ENCODE measurements around the gene EXOC4. TPM values are rescaled to one million over a fixed set of nuclear protein-coding genes. Genes with fewer than 3 reads are reported as not detected.

The EXOC4 gene
- total and polyA plus RNA-seq, 2 donors (not counting 1 experiment from before 2014, with no cell fraction given): 79.6 to 158 TPM

- no peaks in the 10 kb centered on the region for H3K36me3 ChIP-seq (ENCODE audit: control insufficient read depth, insufficient read depth, low read length)
- no peak overlapping the region for H3K4me3 ChIP-seq (replicated peaks in 1 of 4; ENCODE audit: control extremely low read depth in 1 of 4, insufficient read depth in 1 of 4, low read depth in 3 of 4, low read length in 4 of 4)
- H3K79me2 ChIP-seq (ENCODE audit: control insufficient read depth, insufficient read depth, low read length): no peaks in the 10 kb centered on the region
- H4K20me1 ChIP-seq (ENCODE audit: control insufficient read depth, extremely low read depth, insufficient read depth, low read length): no peaks in the 10 kb centered on the region
- H3K4me1 ChIP-seq (ENCODE audit: control insufficient read depth, extremely low read depth, insufficient read depth, low read length): peaks cover 23% of the 10 kb centered on the region
- DNase-seq (ENCODE audit: low read depth in 2 of 2): peak; percentile 85
- no peak for TF ChIP-seq CTCF (conservative IDR thresholded peaks at IDR 0.05 in 1 of 2, IDR thresholded peaks at IDR 0.05 in 1 of 2; ENCODE audit: low read depth in 1 of 2, low read length in 2 of 2)
- no peak for TF ChIP-seq EZH2 (IDR thresholded peaks at IDR 0.05; ENCODE audit: low read length, missing control alignments)
- H3K4me2 ChIP-seq (ENCODE audit: extremely low read depth, insufficient read depth, low read length): peak overlapping the region; percentile 36
- H2AFZ ChIP-seq (ENCODE audit: low read length): no peak overlapping the region
- no peaks in the 10 kb centered on the region for H3K9me3 ChIP-seq (ENCODE audit: control insufficient read depth, insufficient read depth, low read depth, low read length)
- no peaks in the 10 kb centered on the region for H3K27me3 ChIP-seq (ENCODE audit: control insufficient read depth, insufficient read depth, low read length)
- H3K9ac ChIP-seq (ENCODE audit: insufficient read depth, low read length): no peak overlapping the region
- peak overlapping the region; percentile 68 for H3K27ac ChIP-seq (ENCODE audit: insufficient read depth, low read length)
Observed at GRCh38 chr7:133582766-133583523, 330.1 kb downstream of the EXOC4 start.

GRCh38 chr7:133583545-133584171 lies 330.8 kb downstream of the EXOC4 start:
- no peak overlapping the region for H3K4me2 ChIP-seq (ENCODE audit: extremely low read depth, insufficient read depth, low read length)
- no peaks in the 10 kb centered on the region for H3K79me2 ChIP-seq (ENCODE audit: control insufficient read depth, insufficient read depth, low read length)
- no peak for DNase-seq (ENCODE audit: low read depth in 2 of 2)
- no peaks in the 10 kb centered on the region for H3K36me3 ChIP-seq (ENCODE audit: control insufficient read depth, insufficient read depth, low read length)
- no peaks in the 10 kb centered on the region for H3K27me3 ChIP-seq (ENCODE audit: control insufficient read depth, insufficient read depth, low read length)
- no peak overlapping the region for H2AFZ ChIP-seq (ENCODE audit: low read length)
- H4K20me1 ChIP-seq (ENCODE audit: control insufficient read depth, extremely low read depth, insufficient read depth, low read length): no peaks in the 10 kb centered on the region
- H3K4me3 ChIP-seq (replicated peaks in 1 of 4; ENCODE audit: control extremely low read depth in 1 of 4, insufficient read depth in 1 of 4, low read depth in 3 of 4, low read length in 4 of 4): no peak overlapping the region
- no peak overlapping the region for H3K9ac ChIP-seq (ENCODE audit: insufficient read depth, low read length)
- peaks cover 23% of the 10 kb centered on the region for H3K4me1 ChIP-seq (ENCODE audit: control insufficient read depth, extremely low read depth, insufficient read depth, low read length)
- H3K27ac ChIP-seq (ENCODE audit: insufficient read depth, low read length): peak overlapping the region; percentile 68
- TF ChIP-seq CTCF (conservative IDR thresholded peaks at IDR 0.05 in 1 of 2, IDR thresholded peaks at IDR 0.05 in 1 of 2; ENCODE audit: low read depth in 1 of 2, low read length in 2 of 2) (no peak), EZH2 (IDR thresholded peaks at IDR 0.05; ENCODE audit: low read length, missing control alignments) (no peak)
- H3K9me3 ChIP-seq (ENCODE audit: control insufficient read depth, insufficient read depth, low read depth, low read length): no peaks in the 10 kb centered on the region

- no peaks in the 10 kb centered on the region for H3K36me3 ChIP-seq (ENCODE audit: control insufficient read depth, insufficient read depth, low read length)
- H3K4me1 ChIP-seq (ENCODE audit: control insufficient read depth, extremely low read depth, insufficient read depth, low read length): peaks cover 23% of the 10 kb centered on the region
- no peak overlapping the region for H3K4me2 ChIP-seq (ENCODE audit: extremely low read depth, insufficient read depth, low read length)
- no peaks in the 10 kb centered on the region for H3K27me3 ChIP-seq (ENCODE audit: control insufficient read depth, insufficient read depth, low read length)
- no peak overlapping the region for H3K9ac ChIP-seq (ENCODE audit: insufficient read depth, low read length)
- TF ChIP-seq CTCF (conservative IDR thresholded peaks at IDR 0.05 in 1 of 2, IDR thresholded peaks at IDR 0.05 in 1 of 2; ENCODE audit: low read depth in 1 of 2, low read length in 2 of 2) (no peak), EZH2 (IDR thresholded peaks at IDR 0.05; ENCODE audit: low read length, missing control alignments) (no peak)
- no peak overlapping the region for H3K4me3 ChIP-seq (replicated peaks in 1 of 4; ENCODE audit: control extremely low read depth in 1 of 4, insufficient read depth in 1 of 4, low read depth in 3 of 4, low read length in 4 of 4)
- H3K27ac ChIP-seq (ENCODE audit: insufficient read depth, low read length): no peak overlapping the region
- H2AFZ ChIP-seq (ENCODE audit: low read length): no peak overlapping the region
- no peaks in the 10 kb centered on the region for H4K20me1 ChIP-seq (ENCODE audit: control insufficient read depth, extremely low read depth, insufficient read depth, low read length)
- no peaks in the 10 kb centered on the region for H3K79me2 ChIP-seq (ENCODE audit: control insufficient read depth, insufficient read depth, low read length)
- no peak for DNase-seq (ENCODE audit: low read depth in 2 of 2)
- no peaks in the 10 kb centered on the region for H3K9me3 ChIP-seq (ENCODE audit: control insufficient read depth, insufficient read depth, low read depth, low read length)
Observed at GRCh38 chr7:133584956-133585668, 332.2 kb downstream of the EXOC4 start.

Measured in fibroblast of lung (primary cell).